Measurements from ENCODE around the gene TMEM255B.
A peak's percentile ranks its signal among the peaks of the same experiment; 100 is the strongest.

The TMEM255B gene

DNA sequence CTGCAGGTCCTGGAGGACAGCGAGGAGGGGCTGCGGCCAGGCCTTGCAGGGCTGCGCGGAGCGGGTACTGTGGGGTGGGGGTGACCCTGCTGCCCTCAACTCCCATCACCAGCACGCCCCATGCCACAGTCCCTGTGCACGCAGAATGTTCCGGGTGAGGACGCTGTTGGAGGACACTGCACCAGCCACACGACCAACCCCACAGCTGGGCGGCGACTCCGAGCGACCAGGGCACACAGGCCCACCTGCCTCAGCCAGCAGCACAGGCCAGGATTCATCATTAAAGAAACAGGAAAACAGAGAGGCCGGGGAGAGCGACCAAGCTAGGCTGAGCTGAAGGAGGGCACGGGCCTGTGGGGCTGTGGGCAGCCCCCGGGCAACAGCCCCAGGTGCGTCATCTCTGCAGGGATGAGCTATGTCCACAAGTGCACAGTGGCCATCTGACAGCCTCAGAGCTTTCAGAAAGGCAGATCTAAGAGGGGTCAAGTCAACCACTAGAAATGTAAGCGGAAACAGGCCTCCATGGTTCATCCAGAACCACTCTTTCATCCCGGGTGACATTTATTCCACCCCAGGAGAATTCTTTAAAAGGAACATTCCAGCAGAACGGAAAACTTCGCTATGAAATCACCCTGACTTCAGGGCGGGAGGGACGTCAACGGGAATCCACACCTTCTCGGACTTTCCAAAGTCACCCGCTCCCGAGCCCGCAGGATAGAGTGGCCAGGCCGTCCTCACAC lies 103.3 kb downstream of the TMEM255B start:
- Histone ChIP-seq H3K4me1 (ENCODE audit: insufficient read depth, poor library complexity, severe bottlenecking) (peaks cover 22% of the 10 kb centered on the region), H3K27me3 (ENCODE audit: insufficient read depth, poor library complexity, severe bottlenecking) (no peaks in the 10 kb centered on the region), H3K27ac (ENCODE audit: poor library complexity, severe bottlenecking) (peak overlapping the region; percentile 96), H3K36me3 (ENCODE audit: low read depth) (peaks cover 34% of the 10 kb centered on the region), H3K9me3 (ENCODE audit: severe bottlenecking) (no peaks in the 10 kb centered on the region), H3K4me3 (ENCODE audit: severe bottlenecking) (peak overlapping the region; percentile 91)
- DNase-seq (ENCODE audit: low spot score) (peak; percentile 59), ATAC-seq (ENCODE audit: low read depth) (peak; percentile 65)
- TF ChIP-seq, protein P1, sequence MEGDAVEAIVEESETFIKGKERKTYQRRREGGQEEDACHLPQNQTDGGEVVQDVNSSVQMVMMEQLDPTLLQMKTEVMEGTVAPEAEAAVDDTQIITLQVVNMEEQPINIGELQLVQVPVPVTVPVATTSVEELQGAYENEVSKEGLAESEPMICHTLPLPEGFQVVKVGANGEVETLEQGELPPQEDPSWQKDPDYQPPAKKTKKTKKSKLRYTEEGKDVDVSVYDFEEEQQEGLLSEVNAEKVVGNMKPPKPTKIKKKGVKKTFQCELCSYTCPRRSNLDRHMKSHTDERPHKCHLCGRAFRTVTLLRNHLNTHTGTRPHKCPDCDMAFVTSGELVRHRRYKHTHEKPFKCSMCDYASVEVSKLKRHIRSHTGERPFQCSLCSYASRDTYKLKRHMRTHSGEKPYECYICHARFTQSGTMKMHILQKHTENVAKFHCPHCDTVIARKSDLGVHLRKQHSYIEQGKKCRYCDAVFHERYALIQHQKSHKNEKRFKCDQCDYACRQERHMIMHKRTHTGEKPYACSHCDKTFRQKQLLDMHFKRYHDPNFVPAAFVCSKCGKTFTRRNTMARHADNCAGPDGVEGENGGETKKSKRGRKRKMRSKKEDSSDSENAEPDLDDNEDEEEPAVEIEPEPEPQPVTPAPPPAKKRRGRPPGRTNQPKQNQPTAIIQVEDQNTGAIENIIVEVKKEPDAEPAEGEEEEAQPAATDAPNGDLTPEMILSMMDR (IDR thresholded peaks at IDR 0.05; ENCODE audit: poor library complexity, severe bottlenecking), result no peak

- peak; percentile 61 for DNase-seq (ENCODE audit: low spot score)
- Histone ChIP-seq H3K4me1 (ENCODE audit: insufficient read depth, poor library complexity, severe bottlenecking) (peaks cover 16% of the 10 kb centered on the region), H3K27ac (ENCODE audit: poor library complexity, severe bottlenecking) (peak overlapping the region; percentile 96), H3K36me3 (ENCODE audit: low read depth) (peaks cover 30% of the 10 kb centered on the region), H3K27me3 (ENCODE audit: insufficient read depth, poor library complexity, severe bottlenecking) (no peaks in the 10 kb centered on the region), H3K9me3 (ENCODE audit: severe bottlenecking) (no peaks in the 10 kb centered on the region), H3K4me3 (ENCODE audit: severe bottlenecking) (peak overlapping the region; percentile 91)
- TF ChIP-seq, protein P1 (IDR thresholded peaks at IDR 0.05; ENCODE audit: poor library complexity, severe bottlenecking), result no peak
- peak; percentile 30 for ATAC-seq (ENCODE audit: low read depth)
Observed at GRCh38 chr13:113862931-113863523, 104.0 kb downstream of the TMEM255B start.

DNA sequence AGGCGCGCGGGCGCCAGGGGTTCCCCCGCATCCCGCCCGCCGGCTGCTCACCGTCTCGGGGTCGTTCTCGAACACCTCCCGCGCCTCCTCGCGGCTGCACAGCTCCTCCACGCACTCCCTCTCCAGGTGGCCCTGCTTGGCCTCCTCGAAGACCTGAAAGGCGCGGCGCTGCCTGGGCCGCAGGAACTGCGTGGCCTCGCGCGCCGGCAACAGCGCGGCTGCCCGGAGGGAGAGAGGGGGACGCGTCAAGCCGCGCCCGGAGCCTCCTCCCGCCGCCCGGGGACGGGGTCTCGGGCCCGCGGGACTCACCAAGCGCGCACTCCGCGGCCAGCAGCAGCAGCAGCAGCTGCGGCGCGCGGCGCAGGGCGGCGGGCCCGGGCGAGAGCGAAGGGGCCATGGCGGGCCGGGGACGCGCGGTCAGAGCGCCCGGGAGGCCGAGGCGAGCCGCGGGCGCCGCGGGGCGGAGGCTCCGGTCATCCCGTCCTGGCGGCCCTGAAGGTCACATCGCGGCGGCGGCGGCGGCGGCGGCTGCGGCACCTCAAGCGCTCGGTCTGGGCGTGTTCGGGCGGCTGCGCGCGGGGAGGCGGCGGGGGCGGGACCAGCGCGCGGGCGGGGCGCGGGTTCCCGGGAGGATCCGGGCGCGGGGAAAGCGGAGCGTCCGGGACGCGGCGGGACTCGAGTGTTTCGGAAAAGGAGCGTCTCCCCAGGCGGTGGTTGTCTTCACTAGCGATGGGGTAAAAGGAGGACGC lies 104.7 kb downstream of the TMEM255B start, which contains the start of gene GAS6:
Gene GAS6, minus strand, starts transcription at position 553 of the 749 bp plus-strand sequence. Its CDS starts 156 bp downstream, at position 397.
- peak; percentile 62 for DNase-seq (ENCODE audit: low spot score)
- Histone ChIP-seq H3K4me3 (ENCODE audit: severe bottlenecking) (peak within 1 kb of the TSS; percentile 91), H3K9me3 (ENCODE audit: severe bottlenecking) (no peaks in the 10 kb centered on the region), H3K36me3 (ENCODE audit: low read depth) (peaks cover 23% of the 10 kb centered on the region), H3K27me3 (ENCODE audit: insufficient read depth, poor library complexity, severe bottlenecking) (no peaks in the 10 kb centered on the region), H3K4me1 (ENCODE audit: insufficient read depth, poor library complexity, severe bottlenecking) (peaks cover 15% of the 10 kb centered on the region), H3K27ac (ENCODE audit: poor library complexity, severe bottlenecking) (peak within 1 kb of the TSS; percentile 96)
- TF ChIP-seq, protein P1 (IDR thresholded peaks at IDR 0.05; ENCODE audit: poor library complexity, severe bottlenecking), result peak; percentile 2
- peak; percentile 26; the same call in 2 of the 3 replicates for ATAC-seq (ENCODE audit: low read depth)

DNA sequence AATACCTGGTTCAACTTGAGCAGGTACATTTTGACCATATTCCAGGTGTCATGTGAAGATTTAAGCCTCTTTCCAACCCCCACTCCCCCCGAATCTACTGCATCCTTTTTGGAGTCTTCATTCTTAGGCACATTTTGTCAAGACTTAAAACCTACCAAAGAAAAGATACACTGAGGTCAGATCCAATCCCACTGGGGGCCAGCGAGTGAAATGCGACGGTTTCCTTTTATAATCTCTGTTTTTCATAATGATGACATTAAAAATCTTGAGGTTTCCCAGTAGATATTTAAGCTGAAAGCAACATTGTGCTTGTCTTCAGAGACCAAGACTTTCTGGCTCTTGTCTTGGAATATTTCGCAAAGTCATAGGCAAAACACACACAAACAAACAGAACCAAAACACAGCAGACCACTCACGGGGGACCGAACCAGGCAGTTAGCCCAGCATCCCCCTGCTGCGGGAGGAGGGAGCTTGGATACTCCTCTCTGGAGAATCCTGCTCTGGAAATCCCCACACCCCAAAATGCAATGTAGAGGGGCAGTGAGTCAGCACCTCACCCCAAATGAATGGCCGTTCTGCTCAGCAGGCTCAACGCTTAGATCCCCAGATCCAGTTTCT lies 105.4 kb downstream of the TMEM255B start:
- Histone ChIP-seq H3K36me3 (ENCODE audit: low read depth) (peaks cover 16% of the 10 kb centered on the region), H3K4me3 (ENCODE audit: severe bottlenecking) (peak overlapping the region; percentile 91), H3K27me3 (ENCODE audit: insufficient read depth, poor library complexity, severe bottlenecking) (no peaks in the 10 kb centered on the region), H3K27ac (ENCODE audit: poor library complexity, severe bottlenecking) (peak overlapping the region; percentile 96), H3K4me1 (ENCODE audit: insufficient read depth, poor library complexity, severe bottlenecking) (peaks cover 15% of the 10 kb centered on the region), H3K9me3 (ENCODE audit: severe bottlenecking) (no peaks in the 10 kb centered on the region)
- DNase-seq (ENCODE audit: low spot score) (peak; percentile 50), ATAC-seq (ENCODE audit: low read depth) (no peak)
- TF ChIP-seq, protein P1 (IDR thresholded peaks at IDR 0.05; ENCODE audit: poor library complexity, severe bottlenecking), result no peak
